ENCODE results near the gene ADAMTSL5.
A peak's percentile ranks its signal among the peaks of the same experiment; 100 is the strongest.
"Not testable (repeated sequence)": the region's sequence is repeated elsewhere in the genome, so short reads cannot be mapped to it uniquely, and the experiment has no call there.

The ADAMTSL5 gene

DNA sequence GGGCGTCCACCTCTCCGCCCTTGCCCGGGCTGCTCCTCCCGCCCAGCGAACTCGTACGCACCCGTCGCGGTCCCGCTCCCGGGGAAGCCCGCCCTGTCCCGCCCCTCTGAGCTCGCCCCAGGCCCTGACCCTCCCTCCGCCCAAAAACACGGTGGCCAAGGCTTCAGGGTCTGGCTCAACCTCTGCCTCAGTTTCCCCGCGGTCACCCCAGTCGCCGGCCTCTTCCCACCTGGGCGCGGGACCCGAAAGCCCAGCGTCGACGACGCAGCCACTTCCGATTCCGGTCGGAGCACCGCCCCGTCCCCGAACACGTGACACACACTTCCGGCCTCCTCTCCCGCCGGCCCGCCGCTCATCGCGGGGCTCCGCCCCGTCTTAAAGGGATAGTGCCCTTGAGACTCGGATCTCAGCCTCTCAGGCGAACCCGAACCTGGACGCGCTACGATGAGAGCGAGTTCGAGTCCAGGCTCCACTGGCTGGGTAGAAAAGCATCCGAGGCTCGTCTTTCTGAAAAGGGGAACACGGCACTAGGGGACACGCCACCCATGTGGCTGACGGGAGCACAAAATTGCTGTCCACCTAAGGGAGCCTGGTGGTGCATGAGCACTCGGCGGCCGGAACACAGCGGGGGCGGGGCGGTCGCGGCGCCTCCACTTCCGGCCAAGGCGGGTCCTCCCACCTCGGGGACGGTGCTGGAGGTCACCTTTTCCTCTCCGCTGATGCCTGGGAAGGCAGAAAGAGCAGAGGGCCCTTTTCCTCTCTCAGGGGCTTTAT lies 33.7 kb downstream of the ADAMTSL5 start, which contains the start of gene C19orf25:
Gene C19orf25 (minus strand): TSS at position 282 of the 774 bp plus-strand sequence. CDS start 312 bp downstream, outside the sequence.
- DNase-seq (ENCODE audit: low spot score), result peak; percentile 96

- DNase-seq (ENCODE audit: low spot score), result not testable (repeated sequence)
Measured at GRCh38 chr19:1477056-1477455, 35.8 kb downstream of the ADAMTSL5 start.

- DNase-seq (ENCODE audit: low spot score), result no peak
Measured at GRCh38 chr19:1475751-1476437, 36.9 kb downstream of the ADAMTSL5 start.

DNA sequence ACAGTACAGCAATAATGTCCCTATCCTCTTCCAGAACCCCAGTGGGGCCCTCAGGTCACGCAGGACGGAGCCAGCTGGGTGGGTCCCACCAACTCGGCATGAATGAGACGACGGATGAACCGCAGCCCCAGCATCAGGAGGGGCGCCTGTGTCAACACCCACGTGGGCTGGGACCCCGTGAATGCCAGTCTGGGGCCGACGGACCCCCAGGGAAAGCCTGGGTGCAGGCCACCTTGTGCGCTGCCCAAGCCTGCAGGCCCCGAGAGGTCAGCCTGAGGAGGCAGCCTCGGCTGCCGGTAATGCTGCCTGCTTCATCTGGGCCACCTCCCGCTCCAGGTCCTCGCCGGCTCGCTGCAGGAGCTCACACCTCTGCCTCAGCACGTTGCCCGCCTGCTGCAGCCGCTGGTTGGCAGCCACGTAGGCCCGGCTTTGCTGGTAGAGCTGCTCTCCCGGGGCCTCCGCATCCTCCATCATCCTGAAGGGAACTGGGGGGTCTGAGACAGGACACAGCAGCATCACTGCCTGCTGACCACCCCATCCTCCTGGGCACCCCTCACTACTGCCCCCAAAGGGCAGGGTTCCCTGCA lies 38.0 kb downstream of the ADAMTSL5 start:
- DNase-seq (ENCODE audit: low spot score), result no peak

- DNase-seq (ENCODE audit: low spot score), result no peak
Measured at GRCh38 chr19:1474011-1474764, 38.6 kb downstream of the ADAMTSL5 start.

DNA sequence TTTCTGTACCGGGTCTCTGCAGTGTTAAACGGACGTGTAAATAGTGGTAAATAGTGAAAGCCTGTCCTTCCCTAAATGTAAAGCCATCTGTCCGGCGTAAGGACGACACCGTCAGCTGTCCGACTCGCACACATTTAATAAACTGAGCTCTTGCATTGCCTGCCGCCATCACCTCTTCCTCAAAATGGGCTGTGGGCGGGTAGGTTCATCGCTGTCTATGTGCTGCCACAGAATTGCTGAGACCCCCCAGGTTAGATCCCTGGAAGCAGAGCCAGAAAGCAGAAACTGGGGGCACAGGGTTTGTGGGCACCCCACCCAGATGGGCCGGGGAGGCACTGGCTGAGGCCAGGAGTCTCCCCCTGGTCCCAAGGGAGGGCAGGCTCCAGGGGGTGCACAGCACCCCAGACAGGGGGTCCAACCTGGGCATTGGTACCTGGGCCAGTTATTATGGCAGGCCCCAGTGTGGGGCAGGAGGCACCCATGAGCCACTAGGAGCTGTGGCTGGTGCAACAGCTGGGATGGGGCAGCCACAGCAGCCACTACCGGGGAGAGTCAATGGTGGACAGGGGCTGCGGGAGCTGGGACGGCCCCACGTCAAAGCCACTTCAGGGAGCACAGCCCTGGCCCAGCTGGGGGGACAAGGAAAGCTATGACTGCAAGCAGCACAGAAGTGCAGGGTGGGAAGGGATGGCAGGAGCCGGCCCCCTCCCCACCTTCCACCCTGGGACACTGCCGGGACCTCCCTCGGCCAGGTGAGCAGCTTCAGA lies 39.6 kb downstream of the ADAMTSL5 start:
- no peak for DNase-seq (ENCODE audit: low spot score)

DNA sequence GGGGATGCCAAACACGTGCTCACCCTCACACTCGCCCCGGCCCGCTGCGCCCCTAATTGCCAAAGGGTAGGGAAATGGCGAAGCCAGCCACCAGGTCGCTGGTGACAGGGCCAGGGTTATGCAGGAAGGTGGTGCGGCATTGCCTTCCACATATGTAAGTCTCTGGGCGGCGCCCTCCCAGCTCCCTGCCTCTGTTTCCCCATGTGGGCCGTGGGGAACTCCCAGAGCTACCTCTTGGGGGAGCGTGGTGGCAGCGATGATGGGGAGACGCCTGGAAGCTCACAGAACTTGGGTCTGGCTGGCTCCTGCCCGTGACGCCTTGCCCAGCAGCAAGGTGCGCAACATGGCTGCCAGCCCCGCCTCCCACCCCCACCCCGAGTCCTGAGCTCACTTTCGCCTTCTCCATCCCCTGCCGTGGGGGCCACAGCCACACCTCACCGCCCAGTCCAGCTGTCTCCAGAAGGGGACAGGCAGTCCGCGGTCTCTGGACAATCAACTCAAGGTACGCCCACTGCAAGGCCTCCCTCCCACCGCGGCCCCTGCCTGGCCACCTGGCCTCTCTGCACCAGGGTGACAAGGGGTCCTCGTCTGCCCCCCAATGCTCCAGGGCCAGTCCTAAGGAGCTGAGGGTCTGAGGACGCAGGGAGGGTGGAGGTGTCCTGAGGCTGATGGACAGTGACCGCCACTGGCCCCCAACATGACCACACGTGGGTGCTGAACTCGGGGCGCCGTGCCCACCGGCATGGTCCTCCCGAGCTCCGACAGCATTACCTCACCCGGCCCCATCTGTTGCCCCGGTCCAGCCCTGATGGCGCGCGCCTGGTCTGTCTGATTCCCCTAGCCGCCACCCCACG lies 40.4 kb downstream of the ADAMTSL5 start:
- DNase-seq (ENCODE audit: low spot score), result no peak

GRCh38 chr19:1471515-1472160 lies 41.2 kb downstream of the ADAMTSL5 start:
- DNase-seq (ENCODE audit: low spot score), result peak; percentile 29

DNA sequence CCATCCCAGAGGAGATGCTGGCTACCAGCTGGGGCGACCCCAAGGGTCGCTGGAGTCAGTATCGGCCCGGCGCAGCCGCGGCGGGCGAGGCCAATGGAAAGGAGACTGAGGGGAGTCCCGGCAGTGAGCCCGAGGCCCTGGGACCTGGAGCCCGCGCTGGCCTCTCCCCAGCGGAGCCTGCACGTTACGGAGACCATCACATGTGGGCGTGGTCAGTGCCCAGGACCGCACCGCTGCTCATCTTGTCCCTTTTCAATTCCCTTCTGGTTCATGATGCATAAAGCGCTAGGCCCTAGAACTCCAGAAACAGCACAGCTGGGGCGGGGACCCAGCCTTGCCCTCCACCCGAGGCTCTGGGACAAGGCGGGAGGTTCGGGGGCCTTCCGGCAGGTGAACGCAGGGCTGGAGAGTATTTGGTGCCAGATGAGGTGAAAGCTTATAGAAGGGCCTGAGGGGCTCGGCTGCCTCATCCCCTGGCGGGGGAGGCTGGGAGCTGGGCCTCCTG lies 41.8 kb downstream of the ADAMTSL5 start:
- peak; percentile 38 for DNase-seq (ENCODE audit: low spot score)

DNA sequence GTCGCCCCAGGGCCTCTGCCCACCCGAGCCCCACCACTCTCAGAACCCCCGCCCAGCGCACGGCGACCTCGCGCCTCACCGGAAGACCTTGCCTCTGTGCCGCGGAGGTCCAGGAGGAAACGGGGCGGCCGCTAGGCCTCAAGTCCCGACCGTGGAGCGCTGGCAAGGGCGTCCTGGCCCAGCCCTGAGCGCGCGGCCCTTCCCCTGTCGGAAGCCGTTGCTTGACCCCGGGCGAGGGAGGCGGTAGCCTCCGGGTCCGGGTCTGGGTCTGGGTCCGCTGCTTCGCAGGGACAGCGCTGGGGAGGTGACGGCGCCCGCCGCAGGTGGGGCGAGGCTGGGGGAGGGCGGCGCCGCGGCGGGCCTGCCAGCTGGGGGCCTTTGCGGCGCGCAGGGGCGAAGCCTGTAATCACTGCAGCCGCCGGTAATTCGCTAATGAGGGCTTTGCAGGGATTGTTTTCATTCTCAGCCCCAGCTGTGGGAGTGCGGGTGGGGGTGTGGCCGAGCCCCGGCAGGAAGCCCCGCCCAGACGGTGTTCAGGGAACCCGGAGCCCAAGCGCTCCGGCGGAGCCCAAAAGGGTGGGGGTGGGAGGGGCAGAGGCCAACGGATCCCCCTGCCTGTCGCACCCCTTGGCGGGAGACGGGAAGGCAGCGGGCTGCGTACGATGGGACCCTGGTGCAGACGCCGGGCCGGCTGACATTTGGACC lies 42.4 kb downstream of the ADAMTSL5 start:
- peak; percentile 78 for DNase-seq (ENCODE audit: low spot score)

GRCh38 chr19:1470055-1470304 lies 42.8 kb downstream of the ADAMTSL5 start:
- peak; percentile 36 for DNase-seq (ENCODE audit: low spot score)

- DNase-seq (ENCODE audit: low spot score), result peak; percentile 56
Measured at GRCh38 chr19:1469255-1470054, 43.4 kb downstream of the ADAMTSL5 start.

DNA sequence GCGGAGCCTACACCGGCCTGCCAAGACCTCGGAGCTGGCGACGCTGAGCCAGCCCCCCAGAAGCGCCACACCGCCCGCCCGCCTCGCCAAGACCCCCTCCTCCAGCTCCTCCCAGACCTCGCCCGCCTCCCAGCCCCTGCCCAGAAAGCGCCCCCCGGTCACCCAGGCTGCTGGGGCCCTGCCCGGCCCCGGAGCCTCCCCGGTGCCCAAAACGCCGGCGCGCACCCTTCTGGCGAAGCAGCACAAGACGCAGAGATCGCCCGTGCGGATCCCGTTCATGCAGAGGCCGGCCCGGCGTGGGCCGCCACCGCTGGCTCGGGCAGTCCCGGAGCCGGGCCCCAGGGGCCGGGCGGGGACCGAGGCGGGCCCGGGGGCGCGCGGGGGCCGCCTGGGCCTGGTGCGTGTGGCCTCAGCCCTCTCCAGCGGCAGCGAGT lies 44.0 kb downstream of the ADAMTSL5 start:
- peak; percentile 68 for DNase-seq (ENCODE audit: low spot score)

DNA sequence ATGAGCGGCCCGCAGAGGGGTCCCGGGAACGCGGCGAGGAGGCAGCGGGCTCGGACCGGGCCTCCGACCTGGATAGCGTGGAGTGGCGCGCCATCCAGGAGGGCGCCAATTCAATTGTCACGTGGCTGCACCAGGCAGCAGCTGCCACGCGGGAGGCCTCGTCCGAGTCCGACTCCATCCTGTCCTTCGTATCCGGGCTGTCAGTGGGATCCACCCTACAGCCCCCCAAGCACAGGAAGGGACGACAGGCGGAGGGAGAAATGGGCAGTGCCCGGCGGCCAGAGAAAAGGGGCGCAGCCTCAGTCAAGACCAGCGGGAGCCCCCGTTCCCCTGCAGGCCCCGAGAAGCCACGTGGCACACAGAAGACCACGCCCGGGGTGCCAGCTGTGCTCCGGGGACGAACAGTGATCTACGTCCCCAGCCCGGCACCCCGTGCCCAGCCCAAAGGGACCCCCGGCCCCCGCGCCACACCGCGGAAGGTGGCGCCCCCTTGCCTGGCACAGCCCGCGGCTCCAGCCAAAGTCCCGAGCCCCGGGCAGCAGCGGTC lies 44.5 kb downstream of the ADAMTSL5 start:
- DNase-seq (ENCODE audit: low spot score), result no peak

DNA sequence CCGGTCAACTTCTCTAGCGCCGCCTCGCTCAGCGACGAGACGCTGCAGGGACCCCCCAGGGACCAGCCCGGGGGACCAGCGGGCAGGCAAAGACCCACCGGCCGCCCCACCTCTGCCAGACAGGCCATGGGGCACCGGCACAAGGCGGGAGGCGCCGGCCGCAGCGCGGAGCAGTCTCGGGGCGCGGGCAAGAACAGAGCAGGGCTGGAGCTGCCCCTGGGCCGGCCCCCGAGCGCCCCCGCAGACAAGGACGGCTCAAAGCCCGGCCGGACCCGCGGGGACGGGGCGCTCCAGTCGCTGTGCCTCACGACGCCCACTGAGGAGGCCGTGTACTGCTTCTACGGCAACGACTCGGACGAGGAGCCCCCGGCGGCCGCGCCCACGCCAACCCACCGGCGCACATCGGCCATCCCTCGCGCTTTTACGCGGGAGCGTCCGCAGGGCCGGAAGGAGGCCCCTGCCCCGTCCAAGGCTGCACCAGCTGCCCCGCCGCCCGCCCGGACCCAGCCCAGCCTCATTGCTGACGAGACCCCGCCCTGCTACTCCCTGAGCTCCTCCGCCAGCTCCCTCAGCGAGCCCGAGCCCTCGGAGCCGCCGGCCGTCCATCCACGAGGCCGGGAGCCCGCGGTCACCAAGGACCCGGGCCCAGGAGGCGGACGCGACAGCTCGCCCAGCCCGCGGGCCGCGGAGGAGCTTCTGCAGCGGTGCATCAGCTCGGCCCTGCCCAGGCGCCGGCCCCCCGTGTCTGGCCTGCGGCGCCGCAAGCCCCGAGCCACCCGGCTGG lies 45.1 kb downstream of the ADAMTSL5 start:
- DNase-seq (ENCODE audit: low spot score), result no peak

GRCh38 chr19:1467215-1467489 lies 45.7 kb downstream of the ADAMTSL5 start:
- no peak for DNase-seq (ENCODE audit: low spot score)

DNA sequence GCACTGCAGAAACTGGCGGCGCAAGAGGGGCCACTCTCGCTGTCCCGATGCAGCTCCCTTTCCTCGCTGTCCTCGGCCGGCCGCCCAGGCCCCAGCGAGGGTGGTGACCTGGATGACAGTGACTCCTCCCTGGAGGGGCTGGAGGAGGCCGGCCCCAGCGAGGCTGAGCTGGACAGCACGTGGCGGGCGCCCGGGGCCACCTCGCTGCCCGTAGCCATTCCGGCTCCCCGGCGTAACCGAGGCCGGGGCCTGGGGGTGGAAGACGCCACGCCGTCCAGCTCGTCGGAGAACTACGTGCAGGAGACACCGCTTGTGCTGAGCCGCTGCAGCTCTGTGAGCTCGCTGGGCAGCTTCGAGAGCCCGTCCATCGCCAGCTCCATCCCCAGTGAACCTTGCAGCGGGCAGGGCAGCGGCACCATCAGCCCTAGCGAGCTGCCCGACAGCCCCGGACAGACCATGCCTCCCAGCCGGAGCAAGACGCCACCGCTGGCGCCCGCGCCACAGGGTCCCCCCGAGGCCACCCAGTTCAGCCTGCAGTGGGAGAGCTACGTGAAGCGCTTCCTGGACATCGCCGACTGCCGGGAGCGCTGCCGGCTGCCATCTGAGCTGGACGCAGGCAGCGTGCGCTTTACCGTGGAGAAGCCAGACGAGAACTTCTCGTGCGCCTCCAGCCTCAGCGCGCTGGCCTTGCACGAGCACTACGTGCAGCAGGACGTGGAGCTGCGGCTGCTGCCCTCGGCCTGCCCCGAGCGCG lies 46.2 kb downstream of the ADAMTSL5 start:
- no peak for DNase-seq (ENCODE audit: low spot score)

All from GM03348 (cell line).